ENCODE results near the gene CXCL1. TPM values are rescaled to one million over a fixed set of nuclear protein-coding genes. Genes with fewer than 3 reads are reported as not detected.

The CXCL1 gene
- total RNA-seq, 1 donor from 2014 or later = 1.9 TPM

DNA sequence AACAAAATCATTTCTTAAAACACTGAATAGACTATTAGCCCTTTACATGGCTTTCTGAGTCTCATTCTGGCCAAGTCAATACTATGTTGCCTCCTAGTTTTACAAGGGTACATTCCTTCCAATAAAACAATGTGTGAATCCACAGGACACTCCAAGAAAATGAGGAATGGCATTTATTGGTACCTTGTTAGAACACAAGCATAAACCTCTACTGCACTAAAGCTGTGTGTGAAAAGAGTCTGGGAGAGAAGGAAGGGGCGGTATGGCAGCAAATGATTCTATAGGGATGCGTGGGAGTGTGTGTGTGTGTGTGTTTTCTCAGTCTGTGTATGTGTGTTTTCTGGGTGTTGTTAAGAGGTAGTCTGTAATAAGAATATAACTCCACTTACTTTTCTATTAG, 48.9 kb downstream of the CXCL1 start:
- no peak for DNase-seq

DNA sequence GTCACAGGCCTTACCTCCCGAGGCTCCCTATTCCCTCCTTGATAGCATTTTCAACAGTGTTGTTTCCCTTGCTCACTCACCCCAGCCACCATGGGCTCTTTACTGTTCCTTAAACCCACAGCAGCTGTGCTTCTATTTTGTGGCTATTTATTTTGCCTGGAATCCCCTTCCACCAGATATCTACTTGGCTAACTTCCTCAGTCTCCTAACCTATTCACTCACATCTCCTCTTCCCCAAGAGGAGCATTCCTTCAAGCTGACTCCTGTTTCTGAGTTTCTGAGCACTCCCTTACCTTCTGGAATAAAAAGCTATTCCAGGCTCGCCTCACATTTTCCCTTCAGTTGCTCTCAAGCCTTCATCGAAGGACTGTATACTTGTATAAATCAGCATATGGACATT, 50.5 kb downstream of the CXCL1 start:
- DNase-seq = no peak

Other genes with a start within 250 kb of the CXCL1 start
- 0.89 TPM for gene RASSF6, start 249.0 kb upstream of the CXCL1 start, total RNA-seq
- gene CXCL8, start 128.8 kb upstream of the CXCL1 start, total RNA-seq = 15.5 TPM
- gene CXCL6, start 32.7 kb upstream of the CXCL1 start, total RNA-seq = 0.10 TPM
- gene PF4V1, start 16.1 kb upstream of the CXCL1 start, total RNA-seq = not detected
- 0.89 TPM for gene PF4, start 112.6 kb downstream of the CXCL1 start, total RNA-seq
- gene PPBP, start 118.8 kb downstream of the CXCL1 start, total RNA-seq = 12.4 TPM
- gene CXCL5, start 129.3 kb downstream of the CXCL1 start, total RNA-seq = 0.20 TPM
- gene CXCL3, start 169.3 kb downstream of the CXCL1 start, total RNA-seq = 0.49 TPM
- gene CXCL2, start 229.8 kb downstream of the CXCL1 start, total RNA-seq = 3.6 TPM

All from skin of body (tissue), 2 donors.